Activated CD4-positive, alpha-beta T cell treated with anti-CD3 and anti-CD28 coated beads for 1 hour (primary cell): ENCODE results near the gene C21orf58.
"Not testable (repeated sequence)": the region's sequence is repeated elsewhere in the genome, so short reads cannot be mapped to it uniquely, and the experiment has no call there.

Experiments used
- DNase-seq: peaks from one replicate; pipeline ENCODE4 v3.0.0-alpha.2; 2020

C21orf58 gene

GRCh38 chr21:46323710-46324389 lies at the start of gene C21orf58, which contains the start of gene PCNT:
C21orf58 (minus strand) TSS chr21:46323870; CDS start chr21:46322738, 1,132 bp downstream.
PCNT (plus strand) TSS chr21:46324156; CDS start chr21:46324229, 73 bp downstream.
- peak; percentile 97 for DNase-seq

- not testable (repeated sequence) for DNase-seq
Measured at GRCh38 chr21:46372947-46373346, 49.3 kb upstream of the C21orf58 start.

- no peak for DNase-seq
Measured at GRCh38 chr21:46372014-46372485, 48.4 kb upstream of the C21orf58 start.

GRCh38 chr21:46371204-46372013 lies 47.7 kb upstream of the C21orf58 start:
- DNase-seq = no peak

- DNase-seq = no peak
Measured at GRCh38 chr21:46369520-46370235, 46.0 kb upstream of the C21orf58 start.

GRCh38 chr21:46368533-46369285 lies 45.0 kb upstream of the C21orf58 start:
- DNase-seq = no peak

GRCh38 chr21:46366966-46367365 lies 43.3 kb upstream of the C21orf58 start:
- DNase-seq = no peak

- DNase-seq = no peak
Measured at GRCh38 chr21:46366561-46366960, 42.9 kb upstream of the C21orf58 start.

GRCh38 chr21:46366091-46366490 lies 42.4 kb upstream of the C21orf58 start:
- no peak for DNase-seq

- DNase-seq = no peak
Measured at GRCh38 chr21:46363698-46364097, 40.0 kb upstream of the C21orf58 start.

- DNase-seq = no peak
Measured at GRCh38 chr21:46362946-46363345, 39.3 kb upstream of the C21orf58 start.

GRCh38 chr21:46361935-46362334 lies 38.3 kb upstream of the C21orf58 start:
- no peak for DNase-seq

GRCh38 chr21:46361176-46361575 lies 37.5 kb upstream of the C21orf58 start:
- no peak for DNase-seq

GRCh38 chr21:46357684-46358425 lies 34.2 kb upstream of the C21orf58 start:
- DNase-seq = no peak

- no peak for DNase-seq
Measured at GRCh38 chr21:46357335-46357604, 33.6 kb upstream of the C21orf58 start.

- DNase-seq = no peak
Measured at GRCh38 chr21:46356494-46357334, 33.0 kb upstream of the C21orf58 start.

GRCh38 chr21:46356005-46356338 lies 32.3 kb upstream of the C21orf58 start:
- no peak for DNase-seq

GRCh38 chr21:46355161-46356004 lies 31.7 kb upstream of the C21orf58 start:
- no peak for DNase-seq

GRCh38 chr21:46354518-46354917 lies 30.8 kb upstream of the C21orf58 start:
- DNase-seq = no peak

- no peak for DNase-seq
Measured at GRCh38 chr21:46354046-46354445, 30.4 kb upstream of the C21orf58 start.
